IMR-90 (cell line): Measurements from ENCODE around the gene RPTOR. TPM values are rescaled to one million over a fixed set of nuclear protein-coding genes. Genes with fewer than 3 reads are reported as not detected.

Source experiments
- ATAC-seq: fragments of 200-7000 bp; cut with Tn5 transposase; 2 replicates; pipeline ENCODE4 v1.9.1; 2020; ENCODE audit warnings: low read depth, mild to moderate bottlenecking, moderate library complexity
- BruUV-seq: library from RNA; stranded (reverse); fragments of 400-500 nt; replicated peaks from 2 replicates; lab custom pipeline; 2021; lab: Mats Ljungman, UMichigan
- CTCF ChIA-PET: fragments of 300-600 bp; formaldehyde crosslinking; extraction: SDS; loops from one replicate; lab custom pipeline; 2021; ENCODE audit warnings: antibody characterized with exemption; lab: Yijun Ruan, JAX
- POLR2A ChIA-PET: fragments of 300-600 bp; sonication (Branson Sonifier 250); formaldehyde crosslinking; loops from one replicate; lab custom pipeline; 2022; ENCODE audit warnings: antibody characterized with exemption; ENCODE audit not compliant: unreplicated experiment; lab: Charles Lee
- DNase-seq: peaks from one replicate; pipeline ENCODE4 v3.0.0; 2013
- H2AFZ ChIP-seq: replicated peaks from 2 replicates; pipeline ENCODE3; 2013; ENCODE audit warnings: low read length, mild to moderate bottlenecking; ENCODE audit not compliant: poor library complexity
- H2AK5ac ChIP-seq: 2 replicates; pipeline ENCODE4 v1.6.1; 2013; ENCODE audit warnings: low read depth, low read length, inconsistent platforms
- H2AK9ac ChIP-seq: replicated peaks from 2 replicates; pipeline ENCODE3; 2013; ENCODE audit warnings: mild to moderate bottlenecking, low read depth, low read length, moderate library complexity; ENCODE audit not compliant: poor library complexity
- H2BK120ac ChIP-seq: 2 replicates; pipeline ENCODE4 v1.6.1; 2013; ENCODE audit warnings: low read depth, low read length, inconsistent platforms
- H2BK15ac ChIP-seq: 3 replicates; pipeline ENCODE4 v1.6.1; 2013; ENCODE audit warnings: low read depth, low read length, inconsistent platforms
- H2BK20ac ChIP-seq: 2 replicates; pipeline ENCODE4 v1.6.1; 2013; ENCODE audit warnings: low read depth, mild to moderate bottlenecking, inconsistent platforms, low read length, moderate library complexity
- H2BK5ac ChIP-seq: 2 replicates; pipeline ENCODE4 v1.6.1; 2013; ENCODE audit warnings: mild to moderate bottlenecking, low read depth, low read length, inconsistent platforms; ENCODE audit not compliant: poor library complexity, severe bottlenecking
- H3K14ac ChIP-seq: replicated peaks from 2 replicates; pipeline ENCODE4 v1.6.1; 2013; ENCODE audit warnings: low read depth, low read length, inconsistent platforms
- H3K18ac ChIP-seq: 2 replicates; pipeline ENCODE4 v1.6.1; 2013; ENCODE audit warnings: low read depth, low read length, control low read depth
- H3K23ac ChIP-seq: 2 replicates; pipeline ENCODE4 v1.6.1; 2013; ENCODE audit warnings: low read depth, low read length, inconsistent platforms
- H3K27ac ChIP-seq: 2 replicates; pipeline ENCODE4 v1.5.1; 2013; ENCODE audit warnings: mild to moderate bottlenecking, control low read depth, low read length; ENCODE audit not compliant: insufficient read depth
- H3K27me3 ChIP-seq: 2 replicates; pipeline ENCODE4 v1.6.1; 2013; ENCODE audit warnings: low read length; ENCODE audit not compliant: control insufficient read depth, insufficient read depth
- H3K36me3 ChIP-seq: 2 replicates; pipeline ENCODE4 v1.6.1; 2013; ENCODE audit warnings: low read length, mixed read lengths; ENCODE audit not compliant: control insufficient read depth, insufficient read depth
- H3K4ac ChIP-seq: 2 replicates; pipeline ENCODE4 v1.6.1; 2013; ENCODE audit warnings: low read depth, low read length, inconsistent platforms
- H3K4me1 ChIP-seq: 2 replicates; pipeline ENCODE4 v1.6.1; 2013; ENCODE audit warnings: low read length, mixed read lengths; ENCODE audit not compliant: control insufficient read depth, insufficient read depth
- H3K4me2 ChIP-seq: 2 replicates; pipeline ENCODE4 v1.6.1; 2013; ENCODE audit warnings: low read depth, mild to moderate bottlenecking, control low read depth, low read length, moderate library complexity
- H3K4me3 ChIP-seq: 2 replicates; pipeline ENCODE4 v1.5.1; 2013; ENCODE audit warnings: low read depth, mild to moderate bottlenecking, control low read depth, low read length, moderate library complexity; ENCODE audit not compliant: insufficient read depth
- H3K56ac ChIP-seq: 2 replicates; pipeline ENCODE4 v1.6.1; 2013; ENCODE audit warnings: low read length, inconsistent platforms; ENCODE audit not compliant: insufficient read depth; ENCODE audit errors: extremely low read depth
- H3K79me1 ChIP-seq, 2 experiments: 2 replicates each; pipeline ENCODE4 v1.6.1; 2013; ENCODE audit warnings: low read length in 2 of 2, inconsistent platforms in 1 of 2, low read depth in 1 of 2
- H3K9ac ChIP-seq: 2 replicates; pipeline ENCODE4 v1.6.1; 2013; ENCODE audit warnings: low read depth, low read length, control low read depth
- H3K9me1 ChIP-seq: 2 replicates; pipeline ENCODE4 v1.6.1; 2013; ENCODE audit warnings: low read length, inconsistent platforms; ENCODE audit not compliant: insufficient read depth
- H3K9me3 ChIP-seq: 2 replicates; pipeline ENCODE4 v1.6.1; 2013; ENCODE audit warnings: low read length; ENCODE audit not compliant: control insufficient read depth, insufficient read depth
- H4K20me1 ChIP-seq: 2 replicates; pipeline ENCODE4 v1.6.1; 2013; ENCODE audit warnings: low read length, inconsistent platforms; ENCODE audit not compliant: insufficient read depth
- H4K5ac ChIP-seq: 2 replicates; pipeline ENCODE4 v1.6.1; 2013; ENCODE audit warnings: mild to moderate bottlenecking, low read depth, low read length, control low read depth
- H4K8ac ChIP-seq, 2 experiments: 2 replicates each; pipeline ENCODE4 v1.6.1; 2013; ENCODE audit warnings: low read depth in 2 of 2, low read length in 2 of 2, control low read depth in 1 of 2, inconsistent platforms in 1 of 2
- H4K91ac ChIP-seq: 2 replicates; pipeline ENCODE4 v1.6.1; 2013; ENCODE audit warnings: low read depth, low read length, inconsistent platforms; ENCODE audit not compliant: insufficient read depth
- BHLHE40 ChIP-seq: fragments of 150-350 bp; IDR thresholded peaks from 2 replicates; pipeline ENCODE4 v1.6.1; 2016; ENCODE audit warnings: mild to moderate bottlenecking, low read depth, low read length
- CEBPB ChIP-seq: IDR thresholded peaks from 2 replicates; pipeline ENCODE4 v1.6.1; 2012; ENCODE audit warnings: low read depth, low read length, improper control_type of control experiment
- CHD1 ChIP-seq: IDR thresholded peaks from 2 replicates; pipeline ENCODE4 v1.6.1; 2012; ENCODE audit warnings: low read depth, low read length, improper control_type of control experiment
- FOS ChIP-seq: fragments of 150-350 bp; IDR thresholded peaks from 2 replicates; pipeline ENCODE4 v1.6.1; 2016; ENCODE audit warnings: low read depth, low read length
- MAFK ChIP-seq: IDR thresholded peaks from 2 replicates; pipeline ENCODE4 v1.6.1; 2012; ENCODE audit warnings: low read depth, low read length, improper control_type of control experiment
- MAZ ChIP-seq: IDR thresholded peaks from 2 replicates; pipeline ENCODE4 v1.6.1; 2012; ENCODE audit warnings: low read depth, mild to moderate bottlenecking, low read length, improper control_type of control experiment, moderate library complexity, borderline replicate concordance
- MXI1 ChIP-seq: IDR thresholded peaks from 2 replicates; pipeline ENCODE4 v1.6.1; 2012; ENCODE audit warnings: low read depth, mild to moderate bottlenecking, low read length, moderate library complexity, borderline replicate concordance
- NFE2L2 ChIP-seq: fragments of 150-350 bp; IDR thresholded peaks from 2 replicates; pipeline ENCODE4 v1.6.1; 2016; ENCODE audit warnings: low read depth, mild to moderate bottlenecking, low read length
- POLR2A ChIP-seq: IDR thresholded peaks from 2 replicates; pipeline ENCODE4 v1.6.1; 2012; ENCODE audit warnings: mild to moderate bottlenecking, low read depth, low read length
- RAD21 ChIP-seq: IDR thresholded peaks from 2 replicates; pipeline ENCODE4 v1.6.1; 2012; ENCODE audit warnings: low read length, improper control_type of control experiment
- RCOR1 ChIP-seq: IDR thresholded peaks from 2 replicates; pipeline ENCODE4 v1.6.1; 2012; ENCODE audit warnings: mild to moderate bottlenecking, low read length, improper control_type of control experiment; ENCODE audit not compliant: insufficient replicate concordance
- RFX5 ChIP-seq: IDR thresholded peaks from 2 replicates; pipeline ENCODE4 v1.8.0; 2012; ENCODE audit warnings: low read depth, mild to moderate bottlenecking, low read length, moderate library complexity
- SMC3 ChIP-seq: fragments of 150-350 bp; IDR thresholded peaks from 2 replicates; pipeline ENCODE4 v1.6.1; 2016; ENCODE audit warnings: low read depth, mild to moderate bottlenecking, antibody characterized with exemption, low read length, moderate library complexity
- WGBS, 2 experiments: methylation state at CpG; one replicate each; pipeline versions ENCODE4 v1.1.5 to v1.1.7; 2013; ENCODE audit warnings: missing lambda C conversion rate in 2 of 2; ENCODE audit not compliant: insufficient read length in 1 of 2; ENCODE audit errors: extremely low coverage in 2 of 2; 5-methylcytosine and 5-hydroxymethylcytosine counted together
- dilution Hi-C: fragments of 300-500 bp; cut with HindIII; formaldehyde crosslinking; loops from one replicate; pipeline ENCODE4 v1.14.3; 2018; ENCODE audit warnings: low sequenced_read_pairs; ENCODE audit not compliant: unreplicated experiment
- in situ Hi-C: fragments of 300-500 bp; cut with MboI; formaldehyde crosslinking; loops from 3 replicates; pipeline ENCODE4 v1.14.3; 2019; ENCODE audit warnings: low sequenced_read_pairs, inconsistent platforms, mixed read lengths
- intact Hi-C: fragments of 100-400 bp; cut with micrococcal nuclease; formaldehyde crosslinking; loops from 2 replicates; pipeline ENCODE4 v1.10.0; 2022
- polyA plus RNA-seq, 3 experiments: library from polyadenylated mRNA; depleted of rRNA; stranded (reverse); fragments of >200 nt; gene quantifications; 2 replicates each; pipeline ENCODE4 v1.2.3, GENCODE V29; 2012; ENCODE audit warnings: low replicate concordance in 1 of 3
- total RNA-seq: library from RNA; depleted of rRNA; stranded (reverse); fragments of >200 nt; gene quantifications from 2 replicates; pipeline ENCODE4 v1.2.3, GENCODE V29; 2012
- TF ChIP-seq, protein P1 (sequence below): conservative IDR thresholded peaks from 2 replicates; pipeline ENCODE4 v1.5.1; 2012; ENCODE audit warnings: mild to moderate bottlenecking, low read depth, low read length, improper control_type of control experiment
- TF ChIP-seq, protein P2 (sequence below): fragments of 150-350 bp; IDR thresholded peaks from 2 replicates; pipeline ENCODE4 v1.6.1; 2016; ENCODE audit warnings: low read depth, mild to moderate bottlenecking, low read length, moderate library complexity, borderline replicate concordance

RPTOR gene
- total and polyA plus RNA-seq, 2 of the 4 experiments (the other 2 are of a cell fraction), result 10.8 to 14.7 TPM

- Histone ChIP-seq H2BK20ac (peak overlapping the region; percentile 84), H3K36me3 (no peaks in the 10 kb centered on the region), H2AK5ac (peak overlapping the region; percentile 84), H3K14ac (peak overlapping the region; percentile 47), H3K27ac (peak overlapping the region; percentile 11; the same call in 1 of the 2 replicates), H2BK120ac (peak overlapping the region; percentile 85), H3K4me3 (no peak overlapping the region), H4K20me1 (no peaks in the 10 kb centered on the region), H4K8ac (peak overlapping the region; percentile 56 to 62; a peak in 2 of 4 replicates), H2BK5ac (peak overlapping the region; percentile 63), H3K9ac (no peak overlapping the region), H2AFZ (peak overlapping the region; percentile 81), H2AK9ac (peak overlapping the region; percentile 85), H2BK15ac (peak overlapping the region; percentile 88; the same call in 1 of the 3 replicates), H3K79me1 (0 out of 4 replicates have a peak, but pooled peaks cover 0 to 5% of the 10 kb centered on the region in 2 experiments), H4K91ac (peak overlapping the region; percentile 80), H4K5ac (no peak overlapping the region; the same call in 1 of the 2 replicates), H3K27me3 (no peaks in the 10 kb centered on the region), H3K4ac (peak overlapping the region; percentile 79), H3K56ac (peak overlapping the region; percentile 28; the same call in 1 of the 2 replicates), H3K18ac (peak overlapping the region; percentile 35; the same call in 1 of the 2 replicates), H3K4me2 (peak overlapping the region; percentile 36; the same call in 1 of the 2 replicates), H3K9me3 (no peaks in the 10 kb centered on the region), H3K23ac (peak overlapping the region; percentile 54; the same call in 1 of the 2 replicates), H3K9me1 (peaks cover 13% of the 10 kb centered on the region), H3K4me1 (peaks cover 18% of the 10 kb centered on the region)
- DNase-seq, result peak; percentile 85
- BruUV-seq, result no TSS peak
- intact Hi-C loops (no loop called here), dilution Hi-C loops (no loop called here), in situ Hi-C loops (no loop called here)
- ChIA-PET CTCF (no interaction called here), POLR2A (no interaction called here)
- 40% methylated on average over 2 of the region's 8 CpGs; no CpG with 5 or more reads in 1 of the 2 experiments for WGBS, 2 experiments
- ATAC-seq, result peak; percentile 70
- TF ChIP-seq CHD1 (no peak), CEBPB (peak; percentile 37; the same call in 1 of the 2 replicates), MXI1 (no peak), MAZ (no peak), RAD21 (peak; percentile 26; the same call in 1 of the 2 replicates), POLR2A (peak; percentile 59), RFX5 (no peak), SMC3 (peak; percentile 32; the same call in 1 of the 2 replicates), NFE2L2 (no peak), RCOR1 (no peak), FOS (peak; percentile 65), MAFK (no peak), BHLHE40 (0 out of 2 replicates have a peak, but pooled peaks have one; percentile 24)
- TF ChIP-seq, protein P1, sequence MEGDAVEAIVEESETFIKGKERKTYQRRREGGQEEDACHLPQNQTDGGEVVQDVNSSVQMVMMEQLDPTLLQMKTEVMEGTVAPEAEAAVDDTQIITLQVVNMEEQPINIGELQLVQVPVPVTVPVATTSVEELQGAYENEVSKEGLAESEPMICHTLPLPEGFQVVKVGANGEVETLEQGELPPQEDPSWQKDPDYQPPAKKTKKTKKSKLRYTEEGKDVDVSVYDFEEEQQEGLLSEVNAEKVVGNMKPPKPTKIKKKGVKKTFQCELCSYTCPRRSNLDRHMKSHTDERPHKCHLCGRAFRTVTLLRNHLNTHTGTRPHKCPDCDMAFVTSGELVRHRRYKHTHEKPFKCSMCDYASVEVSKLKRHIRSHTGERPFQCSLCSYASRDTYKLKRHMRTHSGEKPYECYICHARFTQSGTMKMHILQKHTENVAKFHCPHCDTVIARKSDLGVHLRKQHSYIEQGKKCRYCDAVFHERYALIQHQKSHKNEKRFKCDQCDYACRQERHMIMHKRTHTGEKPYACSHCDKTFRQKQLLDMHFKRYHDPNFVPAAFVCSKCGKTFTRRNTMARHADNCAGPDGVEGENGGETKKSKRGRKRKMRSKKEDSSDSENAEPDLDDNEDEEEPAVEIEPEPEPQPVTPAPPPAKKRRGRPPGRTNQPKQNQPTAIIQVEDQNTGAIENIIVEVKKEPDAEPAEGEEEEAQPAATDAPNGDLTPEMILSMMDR, result peak; percentile 28; the same call in 1 of the 2 replicates
- TF ChIP-seq, protein P2, sequence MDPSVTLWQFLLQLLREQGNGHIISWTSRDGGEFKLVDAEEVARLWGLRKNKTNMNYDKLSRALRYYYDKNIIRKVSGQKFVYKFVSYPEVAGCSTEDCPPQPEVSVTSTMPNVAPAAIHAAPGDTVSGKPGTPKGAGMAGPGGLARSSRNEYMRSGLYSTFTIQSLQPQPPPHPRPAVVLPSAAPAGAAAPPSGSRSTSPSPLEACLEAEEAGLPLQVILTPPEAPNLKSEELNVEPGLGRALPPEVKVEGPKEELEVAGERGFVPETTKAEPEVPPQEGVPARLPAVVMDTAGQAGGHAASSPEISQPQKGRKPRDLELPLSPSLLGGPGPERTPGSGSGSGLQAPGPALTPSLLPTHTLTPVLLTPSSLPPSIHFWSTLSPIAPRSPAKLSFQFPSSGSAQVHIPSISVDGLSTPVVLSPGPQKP, result no peak
Observed at GRCh38 chr17:80504686-80505413, 39.8 kb upstream of the RPTOR start.
